ENCODE data around the gene GABRG2.

DNA sequence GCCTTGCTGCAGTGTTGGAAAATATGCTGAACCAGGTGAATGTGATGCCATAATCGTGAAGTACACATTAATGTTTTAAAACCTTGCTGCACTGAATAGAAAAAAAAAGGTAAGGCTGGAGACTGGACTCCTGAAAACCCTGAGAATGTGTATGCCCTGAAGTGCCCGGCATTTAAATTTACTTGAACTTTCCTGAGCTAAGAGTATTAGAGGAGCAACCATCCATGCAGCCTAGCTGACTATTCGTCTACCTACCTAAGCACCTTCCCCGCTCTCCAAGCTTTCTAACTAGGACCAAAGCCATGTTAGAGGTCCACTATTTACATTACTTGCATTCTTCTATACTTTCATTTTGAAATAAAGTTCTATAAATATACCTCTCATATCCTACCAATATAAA lies 1.4 kb downstream of the GABRG2 start:
- TF ChIP-seq POLR2A (IDR thresholded peaks at IDR 0.05; ENCODE audit: low read depth, low read length), result no peak
- TF ChIP-seq, protein P1, sequence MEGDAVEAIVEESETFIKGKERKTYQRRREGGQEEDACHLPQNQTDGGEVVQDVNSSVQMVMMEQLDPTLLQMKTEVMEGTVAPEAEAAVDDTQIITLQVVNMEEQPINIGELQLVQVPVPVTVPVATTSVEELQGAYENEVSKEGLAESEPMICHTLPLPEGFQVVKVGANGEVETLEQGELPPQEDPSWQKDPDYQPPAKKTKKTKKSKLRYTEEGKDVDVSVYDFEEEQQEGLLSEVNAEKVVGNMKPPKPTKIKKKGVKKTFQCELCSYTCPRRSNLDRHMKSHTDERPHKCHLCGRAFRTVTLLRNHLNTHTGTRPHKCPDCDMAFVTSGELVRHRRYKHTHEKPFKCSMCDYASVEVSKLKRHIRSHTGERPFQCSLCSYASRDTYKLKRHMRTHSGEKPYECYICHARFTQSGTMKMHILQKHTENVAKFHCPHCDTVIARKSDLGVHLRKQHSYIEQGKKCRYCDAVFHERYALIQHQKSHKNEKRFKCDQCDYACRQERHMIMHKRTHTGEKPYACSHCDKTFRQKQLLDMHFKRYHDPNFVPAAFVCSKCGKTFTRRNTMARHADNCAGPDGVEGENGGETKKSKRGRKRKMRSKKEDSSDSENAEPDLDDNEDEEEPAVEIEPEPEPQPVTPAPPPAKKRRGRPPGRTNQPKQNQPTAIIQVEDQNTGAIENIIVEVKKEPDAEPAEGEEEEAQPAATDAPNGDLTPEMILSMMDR (IDR thresholded peaks at IDR 0.05; ENCODE audit: extremely low read depth in 1 of 2, insufficient read depth in 1 of 2, low read depth in 1 of 2, low read length in 2 of 2), result no peak
- TF ChIP-seq EZH2 (IDR thresholded peaks at IDR 0.05; ENCODE audit: borderline replicate concordance, low read depth, low read length, severe bottlenecking), result no peak
- TF ChIP-seq, protein P2, sequence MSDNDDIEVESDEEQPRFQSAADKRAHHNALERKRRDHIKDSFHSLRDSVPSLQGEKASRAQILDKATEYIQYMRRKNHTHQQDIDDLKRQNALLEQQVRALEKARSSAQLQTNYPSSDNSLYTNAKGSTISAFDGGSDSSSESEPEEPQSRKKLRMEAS (IDR thresholded peaks at IDR 0.05; ENCODE audit: insufficient read depth, insufficient read length), result no peak
